GM04504 (cell line): ENCODE results near the gene PIGO.
A peak's percentile ranks its signal among the peaks of the same experiment; 100 is the strongest.

Experiments
- DNase-seq: peaks from one replicate; pipeline ENCODE4 v3.0.0-alpha.2; 2012; ENCODE audit warnings: low read depth

The PIGO gene

GRCh38 chr9:35096035-35096849, at the start of gene PIGO:
Gene PIGO, minus strand, starts transcription at chr9:35096591. Its CDS starts 1,026 bp downstream, at chr9:35095565.
- DNase-seq = no peak

- no peak for DNase-seq
Measured at GRCh38 chr9:35142037-35142436, 45.6 kb upstream of the PIGO start.

GRCh38 chr9:35140093-35140492, 43.7 kb upstream of the PIGO start:
- DNase-seq = no peak

DNA sequence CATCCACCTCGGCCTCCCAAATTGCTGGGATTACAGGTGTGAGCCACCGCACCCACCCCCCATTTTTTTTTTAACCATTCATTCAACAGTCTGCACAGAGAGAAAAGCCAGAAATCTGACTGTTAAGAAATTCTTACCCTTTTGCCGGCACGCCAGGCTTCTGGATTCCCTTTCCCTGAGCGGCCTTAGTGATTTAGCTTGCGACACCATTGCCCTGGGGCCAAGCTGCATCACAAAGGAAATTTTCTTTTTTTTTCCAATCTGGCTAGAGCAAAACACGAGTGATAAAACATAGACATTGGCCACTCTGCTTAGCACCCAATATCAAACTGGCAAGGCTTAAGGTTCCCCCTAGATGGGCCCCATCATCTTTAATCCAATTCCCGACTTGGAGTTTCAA, 40.5 kb upstream of the PIGO start:
- no peak for DNase-seq

DNA sequence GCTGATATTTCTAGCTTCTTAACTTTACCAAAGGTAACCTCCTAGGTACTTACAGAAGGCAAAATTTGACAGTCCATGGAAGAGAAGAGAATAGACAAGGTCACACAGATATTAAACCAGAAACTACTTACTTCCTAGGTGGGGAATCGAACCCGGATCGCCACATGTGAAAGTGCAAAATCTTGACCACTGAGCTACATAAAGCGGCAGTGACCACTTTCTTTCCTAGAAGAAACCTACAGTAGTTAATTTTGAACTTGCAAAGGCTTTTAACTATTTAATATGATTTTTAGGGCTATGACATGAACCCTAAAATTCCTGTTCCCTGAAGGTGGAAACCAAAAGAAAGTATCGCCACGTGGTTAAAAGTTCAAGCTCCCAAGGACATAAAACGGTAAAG, 39.6 kb upstream of the PIGO start:
- DNase-seq = no peak

GRCh38 chr9:35134920-35135319, 38.5 kb upstream of the PIGO start:
- DNase-seq = no peak

GRCh38 chr9:35116898-35117551, 20.6 kb upstream of the PIGO start:
- peak; percentile 87 for DNase-seq

DNA sequence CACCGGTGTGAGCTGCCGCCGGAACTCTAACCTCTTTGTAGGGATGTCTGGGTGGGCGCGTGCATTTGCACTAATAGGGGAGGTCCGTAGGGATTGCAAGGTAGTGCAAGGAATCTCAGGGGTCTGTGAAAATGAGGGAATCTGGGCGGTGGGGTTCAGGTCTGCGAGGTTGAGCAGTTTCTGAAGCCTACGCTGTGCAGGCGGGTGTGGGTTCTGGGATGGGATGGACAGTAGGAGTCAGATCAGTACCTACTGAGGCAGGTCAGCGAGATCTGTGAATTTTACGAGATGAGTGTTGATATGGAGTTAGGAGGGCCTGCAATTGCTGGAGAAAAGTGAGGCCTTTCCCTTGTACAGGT, 20.1 kb upstream of the PIGO start:
- DNase-seq = no peak

GRCh38 chr9:35115680-35116538, 19.5 kb upstream of the PIGO start, which contains the start of gene ATOSB:
Gene ATOSB, minus strand, starts transcription at chr9:35115862. Its CDS starts 7,588 bp downstream, at chr9:35108274.
- DNase-seq = peak; percentile 95

- DNase-seq = peak; percentile 24
Measured at GRCh38 chr9:35114840-35115628, 18.6 kb upstream of the PIGO start.

DNA sequence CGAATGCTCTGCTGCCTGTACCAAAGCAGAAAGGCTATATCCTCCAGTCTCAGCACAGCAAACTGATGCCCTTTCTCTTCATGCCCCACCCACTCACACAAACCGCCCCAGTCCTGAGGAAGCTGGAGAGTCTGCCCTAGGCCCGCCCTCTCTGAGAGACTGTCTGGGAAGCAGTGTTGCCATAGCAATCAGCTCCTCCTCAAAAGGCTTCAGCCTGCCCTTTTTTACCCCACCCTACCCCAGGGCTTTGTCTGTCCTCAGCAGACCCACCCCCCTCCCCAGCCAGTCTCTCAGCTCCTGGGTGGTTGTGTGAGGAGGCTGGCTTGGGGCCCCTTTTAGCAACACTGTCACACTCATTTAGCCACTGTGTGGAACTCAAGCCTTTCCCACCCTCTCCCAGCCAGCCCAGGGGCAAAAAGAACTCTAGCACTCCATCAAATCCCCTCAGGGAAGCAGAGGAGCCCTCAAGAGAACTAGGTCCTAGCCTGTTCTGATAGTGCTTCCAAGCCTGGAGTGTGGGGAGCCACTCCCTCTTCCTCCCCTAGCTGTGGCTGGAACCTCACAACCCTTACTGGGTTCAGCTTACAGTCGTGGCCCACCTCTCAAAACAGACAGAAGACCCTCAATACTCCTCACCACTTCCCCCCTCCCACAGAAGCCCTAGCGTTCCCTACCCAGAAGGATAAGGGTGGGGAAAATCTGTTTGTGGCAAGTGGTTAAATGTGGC, 17.9 kb upstream of the PIGO start:
- peak; percentile 94 for DNase-seq

GRCh38 chr9:35112257-35113020, 16.0 kb upstream of the PIGO start:
- DNase-seq = peak; percentile 64

GRCh38 chr9:35111001-35111933, 14.9 kb upstream of the PIGO start:
- DNase-seq = peak; percentile 98

DNA sequence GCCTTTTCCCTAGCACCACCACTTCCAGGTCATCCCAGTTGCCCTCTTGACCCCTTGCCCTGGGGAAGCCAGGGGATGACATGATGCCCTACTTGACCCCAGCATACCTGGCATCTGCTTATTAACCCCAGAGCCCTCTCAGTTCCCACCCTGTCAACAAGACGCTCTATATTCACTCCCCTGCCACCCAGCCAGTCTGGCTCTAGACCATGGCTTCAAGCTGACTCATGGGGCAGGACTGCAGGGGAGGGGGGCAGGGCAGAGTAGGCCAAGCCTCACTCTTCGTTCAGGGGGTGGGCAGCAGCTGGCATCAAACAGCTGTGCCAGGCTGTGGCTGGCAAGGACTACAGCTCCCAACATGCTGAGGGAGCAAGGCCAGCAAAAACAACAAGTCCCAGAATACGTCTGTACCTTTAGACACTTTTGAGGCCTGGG, 14.0 kb upstream of the PIGO start:
- DNase-seq = peak; percentile 15

- no peak for DNase-seq
Measured at GRCh38 chr9:35108946-35109575, 12.7 kb upstream of the PIGO start.

DNA sequence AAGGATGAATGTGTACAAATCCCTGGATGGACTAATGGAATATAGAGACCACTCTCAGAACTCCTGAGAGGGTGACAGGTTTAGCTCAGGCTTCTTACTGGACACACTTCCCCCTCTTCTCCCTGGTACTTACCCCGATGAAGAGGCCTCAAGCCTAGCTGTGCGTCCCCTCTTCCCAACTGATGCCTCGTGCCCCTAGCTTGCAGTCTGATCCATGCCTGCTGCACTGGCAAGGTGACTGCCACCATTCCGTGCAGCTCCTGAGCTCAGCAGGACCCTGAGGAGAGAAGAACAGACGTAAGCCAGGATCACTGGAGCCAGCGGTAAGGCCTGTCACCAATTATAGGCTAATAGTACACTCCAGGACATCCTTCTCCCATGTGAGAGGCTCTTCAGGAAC, 12.1 kb upstream of the PIGO start:
- DNase-seq = no peak

GRCh38 chr9:35107297-35108290, 11.2 kb upstream of the PIGO start:
- no peak for DNase-seq
